AG08396 (cell line): ENCODE data around the gene CXCR6.

Source experiments
- DNase-seq: peaks from one replicate; pipeline ENCODE4 v3.0.0; 2012; ENCODE audit warnings: low spot score, mixed read lengths

CXCR6 gene

DNA sequence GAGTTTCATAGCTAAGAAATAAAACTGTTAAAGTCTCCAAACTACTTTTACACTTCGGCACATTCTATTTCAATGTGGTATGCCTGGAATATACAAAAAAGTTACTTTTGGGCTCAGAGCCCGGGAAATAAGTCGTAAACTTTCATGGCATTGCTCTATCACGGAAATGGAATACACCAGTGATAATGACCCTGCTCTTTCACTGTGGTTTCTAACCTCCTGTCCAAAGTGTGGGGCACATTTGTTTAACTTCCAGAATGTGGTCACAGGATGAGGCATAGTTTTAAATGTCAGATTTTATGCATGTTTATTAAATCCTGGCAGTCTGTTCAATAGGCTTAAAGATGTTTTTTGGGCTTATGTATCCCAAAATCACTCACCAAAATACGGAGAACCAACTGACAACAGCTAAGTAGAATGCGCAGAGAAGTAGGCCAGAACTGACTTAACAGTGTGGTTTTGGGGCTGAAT is 5.1 kb downstream of the CXCR6 start:
- DNase-seq: peak; percentile 79

DNA sequence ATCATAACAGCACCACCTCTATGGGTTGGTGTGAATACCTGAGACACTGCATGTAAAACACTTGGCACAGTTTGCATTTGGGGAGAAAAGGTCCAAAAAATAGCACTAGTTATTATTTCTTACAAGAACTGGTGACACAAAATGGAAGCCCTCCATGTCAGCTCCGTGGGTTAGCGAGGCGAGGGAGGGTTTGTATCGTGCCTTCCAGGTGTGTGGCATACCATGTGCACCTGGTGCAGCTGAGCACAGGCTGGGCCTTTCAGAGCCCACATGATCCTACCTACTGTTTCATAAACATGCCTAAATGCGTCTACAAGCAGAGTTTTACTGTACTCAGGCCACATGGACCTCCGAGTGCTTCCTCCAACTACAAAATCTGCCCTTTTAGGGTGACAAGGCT is 5.6 kb downstream of the CXCR6 start:
- DNase-seq: no peak

DNA sequence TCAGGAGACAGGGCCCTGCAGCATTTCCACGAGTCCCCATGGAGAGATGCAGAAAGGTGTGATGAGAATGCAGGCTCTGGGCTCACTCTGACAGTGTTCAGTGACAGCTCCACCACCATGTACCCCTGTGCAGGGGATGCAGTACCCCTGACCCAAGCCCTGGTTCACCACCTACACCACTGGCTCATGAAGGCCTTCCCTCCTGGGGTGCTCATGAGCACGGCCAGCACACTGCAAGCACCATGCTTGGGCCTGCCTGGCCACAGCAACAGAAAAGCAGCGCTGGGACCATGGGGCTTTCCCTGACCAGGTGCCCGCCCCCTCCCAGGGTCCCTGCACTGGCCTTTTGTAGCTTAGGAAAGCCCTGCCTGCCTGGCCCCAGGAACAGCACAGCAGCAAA is 6.2 kb downstream of the CXCR6 start:
- DNase-seq: no peak

DNA sequence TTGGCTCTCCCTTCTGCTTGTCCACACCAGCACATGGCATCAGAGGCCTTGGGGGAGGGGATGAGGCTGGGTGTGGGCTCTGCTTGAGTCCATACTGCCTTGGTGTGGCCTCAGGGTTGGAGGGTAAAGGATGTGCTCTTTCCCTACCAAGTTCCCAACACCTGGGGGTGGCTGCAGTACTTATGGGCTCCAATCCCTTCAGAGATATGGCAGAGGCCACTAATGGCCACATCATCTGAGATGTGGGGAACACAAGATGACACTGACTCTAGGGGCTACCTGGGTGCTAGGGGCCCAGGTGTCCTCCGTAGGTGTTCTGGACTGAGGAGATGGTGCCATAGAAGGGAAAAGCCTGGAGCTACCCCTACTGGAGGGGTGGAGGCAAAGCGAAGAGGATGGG is 6.9 kb downstream of the CXCR6 start:
- DNase-seq: no peak

DNA sequence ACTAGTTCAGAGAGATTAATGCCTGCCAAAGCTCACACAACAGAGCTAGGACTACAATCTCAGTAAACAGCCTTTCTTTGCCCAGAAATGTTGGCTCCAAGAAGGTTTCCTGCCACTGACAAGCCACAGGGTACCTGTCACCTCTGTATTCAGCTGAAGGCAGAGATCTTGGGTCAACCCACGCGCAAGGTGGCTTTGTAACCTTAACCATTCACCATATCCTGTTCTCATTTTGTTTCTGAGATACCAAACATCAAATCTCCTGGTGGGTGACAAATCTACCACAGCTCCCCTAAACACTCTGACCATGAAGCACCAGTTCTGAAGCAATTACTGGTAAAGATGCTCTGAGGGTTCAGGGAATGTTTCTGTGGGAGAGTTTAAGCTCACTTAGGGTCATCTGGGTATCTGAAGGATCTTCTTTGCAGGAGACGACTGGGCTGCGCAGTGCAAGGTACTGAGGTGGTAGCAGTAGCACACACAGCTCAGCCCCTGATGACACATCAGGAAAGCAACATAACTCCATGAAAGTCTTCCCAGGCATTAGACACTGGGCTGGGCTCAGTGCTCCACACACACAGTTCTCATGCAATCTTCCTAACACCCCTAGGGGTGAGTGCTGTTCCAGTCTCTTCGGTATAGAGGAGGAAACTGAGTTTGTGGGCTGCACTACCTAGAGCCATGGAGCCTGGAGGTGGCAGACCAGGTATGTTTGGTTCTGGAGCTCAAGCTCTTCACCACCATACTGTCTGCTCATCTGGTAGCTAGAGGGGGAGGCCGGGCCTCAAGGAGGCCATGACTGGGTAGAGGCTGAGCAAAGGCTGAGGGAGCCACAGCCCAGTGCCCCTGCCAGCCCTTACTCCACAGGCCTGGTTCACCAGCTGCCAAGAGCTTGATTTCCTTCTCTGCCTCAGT is 7.7 kb downstream of the CXCR6 start:
- no peak for DNase-seq

DNA sequence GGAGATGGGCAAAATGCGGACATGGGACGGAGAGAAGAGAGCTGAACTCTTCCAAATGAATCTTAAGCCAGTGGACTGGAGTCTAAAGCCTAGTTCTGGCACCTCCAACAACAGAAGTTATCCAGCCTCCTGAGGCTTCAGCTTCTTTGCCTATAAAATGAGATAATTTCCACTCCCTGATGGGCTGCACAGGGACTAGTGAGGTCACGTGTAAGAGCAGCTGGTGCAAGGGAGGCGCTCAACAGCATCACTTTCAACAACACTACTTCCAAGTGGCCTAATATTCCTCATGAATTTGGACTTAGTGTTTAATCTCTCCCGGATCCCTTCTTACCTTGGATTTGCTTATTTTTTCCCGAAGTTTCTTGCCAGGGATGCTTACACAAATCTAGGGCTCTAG is 8.7 kb downstream of the CXCR6 start:
- DNase-seq: no peak

DNA sequence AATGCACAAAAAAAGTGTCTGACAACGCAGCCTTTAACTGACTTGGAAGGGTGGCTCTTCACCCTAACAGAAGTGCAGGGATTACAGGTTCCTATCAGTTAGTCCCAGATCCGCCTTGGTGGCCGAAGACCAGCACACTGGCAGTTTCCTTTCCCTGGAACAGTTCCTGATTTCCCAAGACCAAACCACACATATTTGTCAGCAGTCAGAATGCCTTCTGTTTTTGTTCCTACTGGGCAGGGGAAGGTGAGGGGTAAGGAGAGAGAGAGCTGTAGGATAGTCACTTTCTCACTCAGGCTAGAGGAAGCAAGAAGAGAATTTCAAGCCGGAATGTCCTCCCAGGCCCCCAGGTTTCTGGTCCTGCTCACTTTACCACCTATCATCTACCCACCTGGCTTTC is 9.2 kb downstream of the CXCR6 start:
- no peak for DNase-seq

DNA sequence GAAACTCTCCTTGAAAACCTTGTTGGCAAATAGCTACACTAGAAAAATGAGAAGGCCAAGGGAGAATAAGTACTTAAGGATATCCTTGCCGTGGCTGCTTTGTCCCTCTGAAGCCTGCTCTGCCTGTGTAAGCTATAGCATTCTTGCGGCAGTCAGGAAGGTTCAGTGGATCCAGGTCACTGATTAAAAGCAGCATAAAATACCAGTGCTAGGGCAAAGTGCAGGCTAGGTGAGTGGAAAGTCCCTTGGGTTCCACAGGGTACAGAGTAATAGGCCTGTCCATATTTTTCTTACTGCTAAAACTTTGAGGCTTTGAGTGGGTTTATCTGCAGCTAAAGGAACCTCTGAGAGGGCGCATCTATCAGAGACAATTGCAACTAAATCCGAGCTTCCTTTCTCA is 10.3 kb downstream of the CXCR6 start:
- DNase-seq: no peak

DNA sequence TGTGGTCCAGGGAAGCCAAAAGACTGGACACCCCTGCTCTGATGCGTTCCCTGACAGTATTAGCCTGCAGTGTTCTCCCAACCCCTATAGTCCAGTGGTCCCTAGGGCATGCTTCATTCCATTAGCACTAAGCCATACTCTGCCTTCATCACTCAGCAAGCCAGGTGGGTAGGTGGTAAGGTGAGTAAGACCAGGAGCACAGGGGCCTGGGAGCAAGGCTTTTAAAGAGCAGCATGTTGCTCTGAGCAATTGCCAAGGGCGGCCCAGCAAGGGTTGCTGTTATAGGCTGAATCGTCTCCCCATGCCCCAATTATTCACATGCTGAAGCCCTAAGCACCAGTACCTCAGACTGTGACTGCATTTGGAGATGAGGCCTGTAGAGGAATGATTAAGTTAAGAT is 11.0 kb downstream of the CXCR6 start:
- no peak for DNase-seq

DNA sequence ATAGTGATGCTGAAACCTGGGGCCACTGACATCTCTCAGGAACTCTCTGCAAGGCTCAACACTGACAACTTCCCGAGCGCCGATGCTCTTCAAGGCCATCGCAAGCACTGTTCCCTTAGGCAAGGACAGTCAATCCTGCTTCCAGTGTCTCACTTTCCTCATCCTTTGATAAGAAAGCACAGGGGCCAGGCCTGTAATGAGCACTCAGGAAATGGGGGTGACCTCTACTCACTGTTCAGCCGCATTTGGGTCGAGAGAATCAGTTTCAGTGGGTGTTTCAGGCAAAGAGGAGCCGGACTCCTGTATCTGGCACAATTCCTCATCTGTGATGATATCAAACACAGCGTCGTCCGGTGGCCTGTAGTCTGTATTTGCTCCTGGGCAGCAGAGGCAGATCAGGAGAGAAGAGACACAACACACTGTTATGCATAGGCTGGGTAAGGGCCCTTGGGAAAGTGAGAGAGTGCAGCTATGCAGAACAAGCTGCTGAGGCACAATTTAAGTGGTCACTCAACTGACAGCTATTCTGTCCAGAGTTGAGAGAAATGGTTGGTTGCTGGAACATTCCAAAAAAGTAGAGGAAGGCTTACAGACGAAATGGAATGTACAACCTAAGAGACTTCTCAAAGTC is 11.9 kb downstream of the CXCR6 start:
- no peak for DNase-seq

DNA sequence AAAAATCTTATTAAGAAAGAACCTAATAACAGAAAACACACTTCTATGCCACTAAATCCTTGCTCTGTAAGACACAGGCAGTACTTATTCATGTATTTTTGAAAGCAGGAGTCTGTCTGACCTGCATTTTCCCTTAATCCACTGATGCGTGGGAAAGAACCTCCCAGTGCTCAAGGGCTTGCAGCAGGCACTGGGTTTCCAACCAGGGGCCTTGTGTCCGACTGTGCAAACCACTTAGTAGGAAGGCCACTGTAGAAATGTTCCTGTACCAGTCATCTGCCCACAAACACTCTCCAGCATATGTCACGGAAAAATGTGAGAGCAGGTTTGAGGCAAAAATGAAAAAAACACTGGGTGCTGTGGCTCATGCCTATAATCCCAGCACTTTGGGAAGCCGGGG is 12.4 kb downstream of the CXCR6 start:
- DNase-seq: no peak

DNA sequence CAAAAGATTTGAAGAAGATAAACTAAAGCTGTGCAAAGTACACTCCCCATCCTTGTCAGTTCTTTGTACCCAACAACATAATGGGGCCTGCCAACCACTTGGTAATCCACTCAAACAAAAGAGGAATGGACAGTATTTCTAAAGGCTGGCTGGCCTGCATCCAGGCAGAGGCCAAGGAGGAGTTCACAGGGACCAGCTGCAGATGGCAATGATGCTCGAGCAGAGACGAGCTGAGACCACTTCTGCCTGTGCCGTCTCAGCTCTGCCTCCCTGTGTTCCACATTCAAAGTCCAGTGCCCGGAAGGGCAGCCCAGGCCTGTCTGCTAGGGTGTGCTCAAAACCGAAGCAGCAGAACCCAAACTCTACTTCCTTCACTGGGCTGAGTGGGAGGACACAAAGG is 14.3 kb downstream of the CXCR6 start:
- no peak for DNase-seq

DNA sequence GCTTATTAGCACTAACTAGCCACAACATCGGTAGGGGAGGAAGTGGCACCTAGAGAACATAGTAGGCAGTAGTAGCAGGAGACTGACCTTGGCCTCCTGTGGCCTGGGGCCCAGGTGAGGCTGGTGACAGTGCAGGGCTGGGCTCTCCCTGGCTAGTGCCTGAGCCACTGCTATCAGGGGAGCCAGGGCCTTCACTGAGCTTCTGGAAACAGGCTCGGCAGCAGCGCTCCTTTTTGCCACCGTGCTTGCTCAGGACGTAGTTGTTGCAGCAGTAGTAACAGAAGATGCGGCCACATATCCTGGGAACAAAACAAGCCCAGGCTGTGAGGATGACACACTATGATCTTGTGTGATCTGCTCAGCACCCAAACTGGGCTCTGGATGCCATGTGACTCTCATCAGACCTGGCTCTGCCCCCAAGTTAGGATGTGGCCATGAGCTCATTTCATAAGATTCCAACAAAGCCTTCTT is 15.1 kb downstream of the CXCR6 start:
- peak; percentile 58 for DNase-seq

DNA sequence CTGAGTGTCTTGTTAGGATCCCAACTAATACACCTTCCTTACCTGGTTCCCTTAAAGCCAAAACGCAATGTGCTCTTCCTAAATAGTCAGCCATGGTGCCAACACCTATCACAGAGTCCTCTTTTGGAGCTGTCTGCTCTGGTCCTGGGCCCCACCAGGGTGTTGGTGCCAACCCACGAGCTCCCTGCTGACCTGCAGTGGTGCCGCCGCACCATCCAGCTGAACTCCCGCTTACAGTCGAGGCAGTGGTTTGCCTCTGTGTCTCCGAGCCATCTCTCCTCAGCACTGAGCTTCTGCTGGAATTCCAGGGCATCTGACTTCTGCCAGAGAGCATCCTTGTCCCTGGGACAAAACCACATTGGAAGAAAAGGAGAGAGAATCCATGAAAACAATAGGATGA is 15.9 kb downstream of the CXCR6 start:
- no peak for DNase-seq

DNA sequence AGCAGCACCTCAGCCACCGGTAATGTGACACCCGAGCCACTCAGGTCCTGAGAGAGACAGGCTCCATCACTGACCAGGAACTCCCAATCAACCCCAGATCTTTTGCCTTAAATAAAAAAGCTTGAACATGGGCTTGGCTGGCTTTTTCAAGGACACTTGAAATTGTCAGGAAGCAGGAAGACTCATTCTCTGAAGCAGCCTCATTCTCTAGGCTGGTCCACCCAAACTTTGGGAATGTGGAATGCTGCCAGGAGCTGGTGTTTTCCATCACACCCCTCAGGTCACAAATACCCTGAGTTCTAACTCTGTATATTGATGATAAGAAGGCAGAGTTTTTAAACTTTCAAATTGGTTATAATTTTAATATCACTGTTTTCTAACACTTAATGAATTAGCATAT is 17.0 kb downstream of the CXCR6 start:
- no peak for DNase-seq

DNA sequence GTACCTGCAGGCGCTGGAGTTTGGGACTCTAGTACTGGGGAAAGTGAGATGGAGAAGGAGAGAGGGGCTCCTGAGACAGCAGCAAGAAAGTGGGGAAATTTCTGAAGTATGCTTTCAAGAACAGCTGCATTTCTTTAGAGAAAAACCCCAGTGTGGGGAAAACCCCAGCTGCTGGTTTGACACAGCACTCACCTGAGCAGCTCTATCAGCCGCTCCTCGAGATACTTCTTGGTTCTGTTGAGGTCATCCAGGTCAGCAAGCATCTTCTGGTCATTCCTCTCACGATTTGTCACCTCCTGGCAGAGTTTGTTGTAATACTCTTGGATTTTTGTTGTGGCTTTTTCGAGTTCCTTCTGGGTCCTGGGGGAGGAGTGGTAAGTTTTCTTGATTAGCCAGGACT is 18.8 kb downstream of the CXCR6 start:
- DNase-seq: no peak

DNA sequence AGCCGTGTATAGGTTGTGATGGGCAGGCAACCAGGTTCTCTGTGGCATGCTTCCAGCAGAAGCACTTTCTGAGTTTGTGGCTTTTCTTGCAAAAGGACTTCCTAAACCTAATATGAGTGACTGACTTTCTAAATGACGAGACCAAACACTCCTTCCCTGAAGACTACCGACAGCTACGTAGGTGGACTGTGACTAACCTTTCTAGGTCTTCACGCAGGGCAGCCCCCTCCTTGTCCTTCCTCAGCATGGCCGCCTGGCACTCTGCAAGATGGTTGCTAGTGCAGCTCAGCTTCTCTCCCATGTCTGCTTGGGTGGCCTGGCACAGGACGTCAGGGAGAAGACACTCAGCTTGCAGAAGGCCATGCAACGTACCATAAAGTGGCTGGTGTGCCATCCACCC is 20.9 kb downstream of the CXCR6 start:
- DNase-seq: no peak

DNA sequence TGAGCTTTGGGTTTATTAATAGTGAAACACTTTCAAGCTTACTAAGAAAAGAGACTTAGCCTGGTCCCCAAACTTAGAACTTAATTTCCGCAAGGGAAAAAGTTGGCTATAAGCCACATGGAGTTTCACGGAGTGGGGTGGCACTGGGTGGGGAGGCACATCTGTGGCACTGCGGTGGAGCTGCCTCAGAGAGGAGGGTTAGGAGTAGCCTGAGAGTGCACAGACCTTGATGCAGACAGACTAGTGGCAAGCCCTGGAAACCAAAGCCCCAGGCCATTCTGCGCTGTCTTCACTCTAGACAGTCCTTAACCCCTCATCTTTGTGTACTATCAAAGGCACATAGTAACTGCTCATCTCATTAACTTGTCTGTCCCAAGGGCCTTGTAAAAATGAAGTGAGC is 22.0 kb downstream of the CXCR6 start:
- no peak for DNase-seq

DNA sequence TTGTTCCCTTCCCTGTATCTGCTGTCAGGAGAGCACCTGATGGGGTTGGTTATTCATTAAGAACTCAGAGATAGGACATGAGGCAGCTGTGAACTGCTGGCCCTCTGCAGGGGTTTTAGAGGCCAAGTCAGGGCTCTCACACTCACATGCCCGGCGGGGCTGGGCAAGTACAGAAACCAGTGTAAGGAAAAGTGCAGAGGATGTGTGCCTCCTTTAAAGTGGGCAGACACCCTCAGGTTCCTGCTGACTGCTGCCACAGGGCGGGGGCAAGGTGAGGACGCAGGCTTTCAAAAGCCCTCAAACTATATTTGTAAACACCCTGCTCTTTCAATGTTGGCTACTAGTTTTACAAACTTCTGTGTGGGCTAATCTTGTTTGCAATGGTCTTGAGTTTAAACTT is 22.4 kb downstream of the CXCR6 start:
- no peak for DNase-seq

DNA sequence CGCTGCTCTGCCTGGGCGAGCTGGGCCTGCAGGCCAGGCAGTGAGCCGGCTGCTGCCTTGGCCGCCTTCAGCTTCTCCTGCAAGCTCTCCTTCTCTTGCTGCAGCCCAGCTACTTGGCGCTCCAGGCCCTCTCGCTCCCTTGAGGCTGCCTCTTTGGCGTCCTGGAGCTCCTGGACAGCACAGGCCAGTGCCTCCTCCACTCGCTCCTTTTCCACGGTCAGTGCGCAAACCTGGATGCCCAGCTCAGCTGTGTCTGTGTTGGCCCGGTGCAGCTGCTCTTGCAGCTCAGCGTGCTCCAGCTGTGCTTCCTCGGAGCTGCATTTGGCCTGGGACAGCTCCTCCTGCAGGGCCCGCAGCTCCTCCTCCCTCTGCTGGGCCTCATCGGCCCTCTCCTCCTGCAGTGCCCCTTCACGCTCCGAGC is 23.1 kb downstream of the CXCR6 start:
- DNase-seq: no peak

DNA sequence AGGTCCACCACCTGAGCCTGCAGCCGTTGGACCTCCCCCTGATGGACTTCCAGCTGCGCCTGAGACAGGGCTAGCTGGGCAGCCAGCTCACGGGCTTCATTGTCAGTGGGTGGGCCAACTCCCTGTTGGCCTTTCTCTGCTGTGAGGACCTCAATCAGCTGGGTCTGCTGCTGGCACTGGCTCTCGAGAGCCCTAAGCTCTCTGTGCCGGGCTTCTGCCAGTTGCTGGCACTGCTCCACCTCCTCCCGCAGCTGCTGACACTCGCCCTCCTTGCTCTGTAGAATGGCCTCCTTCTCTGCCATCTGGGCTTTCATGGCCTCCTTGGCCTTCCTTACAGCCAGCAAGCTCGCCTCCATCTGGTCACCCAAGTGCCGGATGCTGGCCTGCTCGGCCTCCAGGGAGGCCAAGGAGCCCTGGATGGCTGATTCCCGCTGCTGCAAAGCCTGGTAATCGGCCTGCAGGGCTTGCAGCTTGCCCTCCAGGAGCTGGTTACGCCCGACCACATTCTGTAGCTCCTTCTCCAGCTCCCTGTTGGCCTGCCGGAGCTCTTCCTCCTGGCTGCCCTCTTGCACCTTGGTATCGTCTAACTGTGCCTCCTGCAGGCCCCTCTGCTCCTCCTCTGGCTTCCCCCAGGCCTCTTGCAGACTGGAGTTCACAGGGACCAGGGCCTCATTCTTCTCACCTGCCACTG is 23.8 kb downstream of the CXCR6 start:
- DNase-seq: no peak

DNA sequence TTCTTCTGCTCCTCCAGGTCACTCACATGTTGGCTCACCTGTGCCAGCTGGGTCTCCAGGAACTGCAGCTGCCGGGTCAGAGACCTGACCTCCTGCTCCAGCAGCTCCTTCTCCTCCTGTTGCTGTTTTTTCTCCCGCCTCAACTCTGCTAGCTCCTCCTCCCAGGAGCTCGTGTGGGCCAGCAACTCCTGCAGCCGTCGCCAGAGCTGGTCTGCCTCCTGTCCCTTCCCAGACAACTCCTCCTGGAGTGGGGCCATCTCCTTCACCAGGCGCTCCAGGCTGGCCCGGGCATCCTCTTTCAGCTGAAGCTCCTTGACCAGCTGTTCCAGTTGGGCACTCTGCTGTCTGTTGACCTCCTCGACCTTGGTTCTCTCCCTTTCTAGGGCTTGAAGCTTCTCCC is 24.5 kb downstream of the CXCR6 start:
- DNase-seq: no peak

DNA sequence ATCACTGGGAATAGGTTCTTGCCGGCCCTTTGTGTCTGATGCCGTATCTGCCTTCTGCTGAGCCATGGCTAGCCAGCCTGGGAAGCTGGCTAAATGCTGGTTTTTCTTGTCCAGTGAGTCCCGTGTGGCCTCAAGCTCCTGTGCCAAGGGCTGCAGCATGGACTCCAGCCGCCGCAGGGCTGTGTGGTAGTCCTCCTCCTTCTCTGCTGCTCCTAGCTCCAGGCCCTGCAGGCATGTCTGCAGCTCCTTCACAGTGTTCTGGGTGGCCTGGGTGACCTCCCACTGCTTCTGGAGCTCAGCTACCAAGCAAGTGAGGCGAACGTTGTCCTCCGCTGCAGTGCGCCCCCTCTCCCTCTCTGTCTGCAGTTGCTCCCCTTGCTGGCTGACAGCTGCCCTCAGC is 24.9 kb downstream of the CXCR6 start:
- DNase-seq: no peak
